GM12878 (cell line): Measurements from ENCODE around the gene OAF. TPM values are rescaled to one million over a fixed set of nuclear protein-coding genes. Genes with fewer than 3 reads are reported as not detected.

Source experiments
- ATAC-seq: fragments of 200-7000 bp; cut with Tn5 transposase; 3 replicates; pipeline ENCODE4 v1.9.1; 2020; ENCODE audit warnings: mild to moderate bottlenecking, moderate library complexity
- BruUV-seq: library from RNA; stranded (reverse); fragments of 400-500 nt; replicated peaks from 2 replicates; lab custom pipeline; 2021; lab: Mats Ljungman, UMichigan
- CTCF ChIA-PET: fragments of 300-600 bp; sonication (Branson Sonifier 250); formaldehyde crosslinking; extraction: SDS; loops from one replicate; lab custom pipeline; 2021; ENCODE audit warnings: inconsistent platforms; lab: Yijun Ruan, JAX
- POLR2A ChIA-PET: fragments of 350-600 bp; formaldehyde crosslinking; extraction: SDS; loops from one replicate; lab custom pipeline; 2021; ENCODE audit warnings: inconsistent platforms; lab: Charles Lee
- RAD21 ChIA-PET: fragments of 300-600 bp; sonication (Branson Sonifier 250); formaldehyde crosslinking; loops from one replicate; lab custom pipeline; 2023; ENCODE audit warnings: antibody characterized with exemption; ENCODE audit not compliant: unreplicated experiment; lab: Charles Lee
- SMC1A ChIA-PET: fragments of 300-600 bp; sonication (Branson Sonifier 250); formaldehyde crosslinking; loops from one replicate; lab custom pipeline; 2023; ENCODE audit not compliant: unreplicated experiment, uncharacterized antibody; lab: Charles Lee
- DNase-seq: peaks from one replicate; pipeline ENCODE4 v3.0.0-alpha.2; 2011; ENCODE audit warnings: low read depth, low spot score
- FAIRE-seq: peaks from 3 replicates; lab custom pipeline; 2011; peaks lifted over from hg19 to GRCh38; lab: Jason Lieb, UNC
- H2AFZ ChIP-seq: 2 replicates; pipeline ENCODE4 v1.6.0; 2011; ENCODE audit warnings: low read depth, low read length, control low read depth; ENCODE audit not compliant: control insufficient read depth
- H3K27ac ChIP-seq: 2 replicates; pipeline ENCODE4 v1.5.1; 2011; ENCODE audit warnings: control low read depth; ENCODE audit not compliant: control insufficient read depth, insufficient read depth
- H3K27me3 ChIP-seq, 2 experiments: replicated peaks in 1 of 2; 2 replicates each; pipeline versions ENCODE4 v1.6.0 to v1.6.1; 2011; ENCODE audit warnings: low read length in 1 of 2; ENCODE audit not compliant: control insufficient read depth in 2 of 2, insufficient read depth in 2 of 2
- H3K36me3 ChIP-seq, 2 experiments: 2 replicates each; pipeline ENCODE4 v1.5.1; 2011; ENCODE audit warnings: low read length in 1 of 2; ENCODE audit not compliant: control insufficient read depth in 2 of 2, insufficient read depth in 2 of 2
- H3K4me1 ChIP-seq: 2 replicates; pipeline ENCODE4 v1.6.1; 2011; ENCODE audit warnings: mild to moderate bottlenecking, low read length, moderate library complexity, mixed read lengths; ENCODE audit not compliant: control insufficient read depth, insufficient read depth
- H3K4me2 ChIP-seq: 2 replicates; pipeline ENCODE4 v1.6.0; 2011; ENCODE audit warnings: control low read depth; ENCODE audit not compliant: control insufficient read depth, insufficient read depth
- H3K4me3 ChIP-seq: fragments of 200-600 bp; sonication (generic); 2 replicates; pipeline ENCODE4 v1.5.1; 2016
- H3K79me2 ChIP-seq: 2 replicates; pipeline ENCODE4 v1.6.0; 2011; ENCODE audit warnings: low read length; ENCODE audit not compliant: control insufficient read depth, insufficient read depth
- H3K9ac ChIP-seq: 2 replicates; pipeline ENCODE4 v1.8.0; 2011; ENCODE audit warnings: low read length, control low read depth, mixed read lengths; ENCODE audit not compliant: control insufficient read depth, insufficient read depth
- H3K9me3 ChIP-seq: replicated peaks from 3 replicates; pipeline ENCODE4 v1.5.1; 2011; ENCODE audit warnings: mild to moderate bottlenecking, low read length; ENCODE audit not compliant: control insufficient read depth, insufficient read depth
- H4K20me1 ChIP-seq: 2 replicates; pipeline ENCODE4 v1.6.0; 2011; ENCODE audit not compliant: control insufficient read depth, insufficient read depth
- ASH2L ChIP-seq: fragments of 300-600, 200-600 bp; sonication (generic); IDR thresholded peaks from 2 replicates; pipeline ENCODE4 v1.6.1; 2017; ENCODE audit warnings: low read depth, mild to moderate bottlenecking, borderline replicate concordance
- CBX5 ChIP-seq: sonication (generic); IDR thresholded peaks from 2 replicates; pipeline ENCODE4 v1.6.1; 2016; ENCODE audit warnings: low read depth, moderate library complexity, mild to moderate bottlenecking, inconsistent platforms
- CHD1 ChIP-seq: IDR thresholded peaks from 2 replicates; pipeline ENCODE4 v1.6.1; 2012; ENCODE audit warnings: low read depth, low read length, improper control_type of control experiment
- E2F4 ChIP-seq: IDR thresholded peaks from 2 replicates; pipeline ENCODE4 v1.6.1; 2012; ENCODE audit warnings: low read depth, low read length, improper control_type of control experiment
- ETV6 ChIP-seq, 2 experiments: fragments of 450-650 bp in 1 of 2; IDR thresholded peaks in 1 of 2; conservative IDR thresholded peaks in 1 of 2; 2 replicates each; pipeline ENCODE4 v1.6.1; 2014; ENCODE audit warnings: antibody characterized with exemption in 1 of 2, borderline replicate concordance in 1 of 2, low read depth in 1 of 2, mild to moderate bottlenecking in 1 of 2, moderate library complexity in 1 of 2
- MEF2A ChIP-seq: IDR thresholded peaks from 2 replicates; pipeline ENCODE4 v1.6.1; 2011; ENCODE audit warnings: low read depth, mild to moderate bottlenecking, low read length, moderate library complexity; ENCODE audit not compliant: insufficient read depth
- NR2C2 ChIP-seq: IDR thresholded peaks from 2 replicates; pipeline ENCODE4 v1.6.1; 2011; ENCODE audit warnings: borderline replicate concordance, low read depth; ENCODE audit not compliant: control insufficient read depth, insufficient read length
- NRF1 ChIP-seq: conservative IDR thresholded peaks from 2 replicates; pipeline ENCODE4 v1.6.1; 2011; ENCODE audit warnings: mild to moderate bottlenecking, low read depth, low read length, improper control_type of control experiment
- PKNOX1 ChIP-seq: fragments of 450-650 bp; IDR thresholded peaks from 2 replicates; pipeline ENCODE4 v1.6.1; 2016; ENCODE audit warnings: mild to moderate bottlenecking
- RCOR1 ChIP-seq: conservative IDR thresholded peaks from 2 replicates; pipeline ENCODE4 v1.6.1; 2012; ENCODE audit warnings: low read depth, low read length, improper control_type of control experiment
- SMAD1 ChIP-seq: fragments of 450-650 bp; IDR thresholded peaks from 2 replicates; pipeline ENCODE4 v1.6.1; 2018; ENCODE audit warnings: mild to moderate bottlenecking, low read depth; ENCODE audit not compliant: partially characterized antibody
- ZSCAN29 ChIP-seq: fragments of 450-650 bp; IDR thresholded peaks from 2 replicates; pipeline ENCODE4 v1.6.1; 2017; ENCODE audit warnings: mild to moderate bottlenecking, moderate library complexity
- WGBS: methylation state at CpG from one replicate; pipeline ENCODE4 v1.1.6; 2016; ENCODE audit warnings: low lambda C conversion rate; ENCODE audit not compliant: insufficient replicate concordance, insufficient coverage; ENCODE audit errors: missing lambda C conversion rate; 5-methylcytosine and 5-hydroxymethylcytosine counted together
- in situ Hi-C: fragments of 300-500 bp; cut with MboI; formaldehyde crosslinking; loops from 9 replicates; pipeline ENCODE4 v1.14.3; 2018; ENCODE audit warnings: mixed read lengths
- intact Hi-C: fragments of 100-400 bp; cut with micrococcal nuclease; formaldehyde crosslinking; loops from one replicate; pipeline ENCODE4 v1.14.2; 2022; ENCODE audit not compliant: unreplicated experiment
- polyA plus RNA-seq, 11 experiments: library from polyadenylated mRNA; depleted of rRNA in 4 of 11; unstranded in 6 of 11; stranded (reverse) in 5 of 11; fragments of >200 nt; fragmentation: Nextera tagmentation in 4 of 11; fragmentation: Illumina TruSeq in 1 of 11; extraction: Ambion mirVana in 4 of 11; extraction: Trizol in 1 of 11; gene quantifications; 1 replicate in 1 of 11; 2 replicates in 10 of 11; pipeline versions ENCODE4 v1.2.1 to v1.2.3, GENCODE V29; 2011 to 2016; ENCODE audit warnings: inconsistent platforms in 2 of 11, missing spikeins in 2 of 11, low read depth in 1 of 11
- total RNA-seq, 4 experiments: library from RNA; depleted of rRNA in 3 of 4; stranded (reverse); fragments of >200 nt in 3 of 4; fragmentation: Illumina TruSeq in 1 of 4; extraction: Trizol in 1 of 4; gene quantifications; 2 replicates each; pipeline versions ENCODE4 v1.2.1 to v1.2.3, GENCODE V29; 2013 to 2021

The OAF gene
- total and polyA plus RNA-seq, 10 of the 15 experiments (the other 5 are each of a cell fraction or from before 2014, with no cell fraction given): 0.10 to 4.7 (median 1.1) TPM

- CTCF ChIA-PET: interaction anchor here (0.5 to 2.8 kb wide), 5 partner anchors 21 to 432 kb away, joined by 3 to 8 read pairs (median 3); no protein-coding TSS in a partner anchor
These were observed 2.1 kb downstream of the OAF start for GRCh38 chr11:120212926-120213325.

GRCh38 chr11:120214581-120214980 lies 3.7 kb downstream of the OAF start:
- Histone ChIP-seq H3K79me2 (no peaks in the 10 kb centered on the region), H3K4me1 (peaks cover 11% of the 10 kb centered on the region), H2AFZ (no peak overlapping the region), H3K9ac (no peak overlapping the region), H3K27me3 (no peaks in the 10 kb centered on the region), H3K36me3 (no peaks in the 10 kb centered on the region), H4K20me1 (no peaks in the 10 kb centered on the region), H3K4me2 (no peak overlapping the region), H3K4me3 (no peak overlapping the region), H3K9me3 (no peaks in the 10 kb centered on the region), H3K27ac (no peak overlapping the region)
- CTCF ChIA-PET: interaction anchor here (1.3 to 2.8 kb wide), 2 partner anchors 85 to 89 kb away, joined by 4 to 8 read pairs; no protein-coding TSS in a partner anchor
- SMC1A ChIA-PET: no interaction called here
- ATAC-seq (no peak), FAIRE-seq (no peak), DNase-seq (no peak)
- WGBS: 77% methylated on average over 7 of the region's 7 CpGs
- in situ Hi-C loops (no loop called here), intact Hi-C loops (loop anchor here (5.0 kb wide), 1 partner anchor 37 kb away; no protein-coding TSS in a partner anchor)
- RAD21 ChIA-PET: interaction anchor here (0.9 kb wide), 1 partner anchor 15 kb away, joined by 3 read pairs; no protein-coding TSS in a partner anchor
- POLR2A ChIA-PET: no interaction called here
- BruUV-seq: no TSS peak
- no peak for TF ChIP-seq NR2C2
- no peak for TF ChIP-seq PKNOX1
- TF ChIP-seq CHD1: no peak
- no peak for TF ChIP-seq RCOR1
- no peak for TF ChIP-seq MEF2A
- no peak for TF ChIP-seq ZSCAN29
- no peak for TF ChIP-seq ASH2L

More at GRCh38 chr11:120212926-120213325, 2.1 kb downstream of the OAF start:
- in situ Hi-C loops (no loop called here), intact Hi-C loops (loop anchor here (5.0 kb wide), 1 partner anchor 36 kb away; no protein-coding TSS in a partner anchor)
- no peak overlapping the region for H3K4me3 ChIP-seq
- H3K4me1 ChIP-seq: peaks cover 11% of the 10 kb centered on the region
- DNase-seq (no peak), ATAC-seq (no peak), FAIRE-seq (no peak)
- H3K9ac ChIP-seq: no peak overlapping the region
- POLR2A ChIA-PET: interaction anchor here (0.5 kb wide), 1 partner anchor 94 kb away, joined by 3 read pairs; no protein-coding TSS in a partner anchor
- no peak overlapping the region for H3K4me2 ChIP-seq
- RAD21 ChIA-PET: no interaction called here
- no peak overlapping the region for H2AFZ ChIP-seq
- SMC1A ChIA-PET: interaction anchor here (0.9 kb wide), 1 partner anchor 90 kb away, joined by 3 read pairs; no protein-coding TSS in a partner anchor
- no TSS peak for BruUV-seq
- no peak overlapping the region for H3K27ac ChIP-seq
- H3K36me3 ChIP-seq: no peaks in the 10 kb centered on the region
- no peaks in the 10 kb centered on the region for H3K79me2 ChIP-seq
- no peaks in the 10 kb centered on the region for H3K9me3 ChIP-seq
- H4K20me1 ChIP-seq: no peaks in the 10 kb centered on the region
- TF ChIP-seq CBX5: no peak
- TF ChIP-seq E2F4: no peak
- no peak for TF ChIP-seq ETV6 (conservative IDR thresholded peaks at IDR 0.05 in 1 of 2, IDR thresholded peaks at IDR 0.05 in 1 of 2; ENCODE audit: borderline replicate concordance in 1 of 2, low read depth in 1 of 2)
- TF ChIP-seq SMAD1: no peak
- TF ChIP-seq NRF1: no peak
- WGBS: 0% methylated on average over 2 of the region's 2 CpGs
- peaks cover 0 to 1% of the 10 kb centered on the region in 2 experiments; a peak in 1 of 4 replicates for H3K27me3 ChIP-seq
